ENCODE results near the gene RBM12. TPM values are rescaled to one million over a fixed set of nuclear protein-coding genes. Genes with fewer than 3 reads are reported as not detected.

Gene RBM12
- total and polyA plus RNA-seq, 11 donors = 7.4 to 61.7 (median 43.0) TPM

DNA sequence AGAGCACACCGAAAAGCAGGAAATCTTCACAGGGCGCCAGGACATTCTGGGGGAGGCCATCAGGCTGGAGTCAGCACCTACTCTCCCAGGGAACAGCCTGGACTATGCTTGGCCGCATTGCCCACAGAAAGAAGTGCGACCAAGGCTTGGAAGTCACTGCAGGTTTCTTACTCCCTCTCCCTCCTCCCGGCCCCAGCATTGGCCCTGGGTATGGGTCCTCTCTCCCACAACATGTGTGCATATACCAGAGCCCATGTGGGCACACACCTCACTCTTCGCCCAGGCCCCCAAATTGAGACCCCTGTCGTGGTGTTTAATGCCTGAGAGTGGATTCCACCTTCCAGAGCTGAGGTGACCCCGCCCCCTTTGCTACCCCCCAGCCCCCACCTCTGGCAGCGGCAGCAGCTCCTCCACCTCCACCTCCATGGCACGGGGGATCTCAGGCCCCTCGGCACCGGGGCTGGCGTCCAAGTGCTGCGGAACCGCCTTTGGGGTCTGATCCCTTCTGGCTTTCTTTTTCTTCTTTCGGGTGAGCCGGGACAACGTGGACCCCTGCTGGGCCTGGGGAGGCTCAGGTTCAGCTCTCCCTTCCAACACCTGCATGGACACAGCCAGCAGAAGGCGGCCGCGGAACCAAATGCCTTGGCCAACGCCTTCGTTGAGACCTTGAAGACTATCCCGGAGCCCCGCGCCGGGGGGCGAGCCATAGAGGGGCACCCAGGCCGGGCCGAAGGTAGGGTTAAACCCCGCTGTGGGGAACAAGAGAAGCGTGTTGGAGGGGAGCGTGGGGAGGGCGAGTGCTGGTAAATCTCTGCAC lies 64.3 kb downstream of the RBM12 start:
- no peak overlapping the region for H3K27ac ChIP-seq
- WGBS, 4 donors = 27 to 36% (median 34%) methylated on average over 21 to 34 of the region's 34 CpGs
- ATAC-seq (no peak), DNase-seq (no peak)
- no peak for TF ChIP-seq POLR2A (IDR thresholded peaks at IDR 0.05)
- TF ChIP-seq, protein P1, sequence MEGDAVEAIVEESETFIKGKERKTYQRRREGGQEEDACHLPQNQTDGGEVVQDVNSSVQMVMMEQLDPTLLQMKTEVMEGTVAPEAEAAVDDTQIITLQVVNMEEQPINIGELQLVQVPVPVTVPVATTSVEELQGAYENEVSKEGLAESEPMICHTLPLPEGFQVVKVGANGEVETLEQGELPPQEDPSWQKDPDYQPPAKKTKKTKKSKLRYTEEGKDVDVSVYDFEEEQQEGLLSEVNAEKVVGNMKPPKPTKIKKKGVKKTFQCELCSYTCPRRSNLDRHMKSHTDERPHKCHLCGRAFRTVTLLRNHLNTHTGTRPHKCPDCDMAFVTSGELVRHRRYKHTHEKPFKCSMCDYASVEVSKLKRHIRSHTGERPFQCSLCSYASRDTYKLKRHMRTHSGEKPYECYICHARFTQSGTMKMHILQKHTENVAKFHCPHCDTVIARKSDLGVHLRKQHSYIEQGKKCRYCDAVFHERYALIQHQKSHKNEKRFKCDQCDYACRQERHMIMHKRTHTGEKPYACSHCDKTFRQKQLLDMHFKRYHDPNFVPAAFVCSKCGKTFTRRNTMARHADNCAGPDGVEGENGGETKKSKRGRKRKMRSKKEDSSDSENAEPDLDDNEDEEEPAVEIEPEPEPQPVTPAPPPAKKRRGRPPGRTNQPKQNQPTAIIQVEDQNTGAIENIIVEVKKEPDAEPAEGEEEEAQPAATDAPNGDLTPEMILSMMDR (IDR thresholded peaks at IDR 0.05) = no peak
- H3K27me3 ChIP-seq = peaks cover 0 to 35% (median 13%) of the 10 kb centered on the region in 9 donors
- H3K4me1 ChIP-seq = peaks cover 3 to 19% (median 15%) of the 10 kb centered on the region in 12 donors
- intact Hi-C loops (cut with DNase I) = loop anchor here in 6 of 10 donors (5.0 to 10.0 kb wide), 4 partner anchors 62 to 287 kb away; partner anchors contain the start of genes CPNE1 (in 1 of the 6) and RBM12 (in 1 of the 6)
- no peaks in the 10 kb centered on the region for H3K36me3 ChIP-seq
- peak overlapping the region; percentile 21 to 63 (median 52) for H3K4me3 ChIP-seq
- no peaks in the 10 kb centered on the region for H3K9me3 ChIP-seq

DNA sequence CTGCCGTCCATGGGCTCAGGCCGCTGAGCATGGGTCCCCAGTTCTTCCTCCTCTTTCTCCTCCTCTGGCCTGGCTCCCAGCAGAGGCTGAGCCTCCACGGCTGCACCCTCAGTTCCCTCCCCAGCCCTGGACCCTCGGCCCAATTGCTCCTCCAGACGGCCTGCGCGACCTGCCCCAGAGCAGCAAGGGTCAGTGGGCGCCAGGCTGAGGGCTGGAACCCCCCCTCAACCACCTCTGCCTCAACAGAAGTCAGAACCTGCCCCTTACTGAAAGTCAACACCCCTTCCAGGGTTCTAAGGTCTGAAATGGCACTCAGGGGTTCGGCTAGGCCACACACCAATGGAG lies 65.0 kb downstream of the RBM12 start:
- Histone ChIP-seq H3K4me1 (peaks cover 3 to 19% (median 15%) of the 10 kb centered on the region in 12 donors), H3K27ac (no peak overlapping the region), H3K4me3 (no peak overlapping the region), H3K27me3 (peaks cover 0 to 35% (median 13%) of the 10 kb centered on the region in 9 donors), H3K36me3 (no peaks in the 10 kb centered on the region), H3K9me3 (no peaks in the 10 kb centered on the region)
- no peak for ATAC-seq
- DNase-seq = no peak
- WGBS, 4 donors = 88 to 94% (median 91%) methylated on average over 9 of the region's 9 CpGs
- intact Hi-C loops (cut with DNase I) = loop anchor here in 6 of 10 donors (5.0 to 10.0 kb wide), 4 partner anchors 63 to 288 kb away; partner anchors contain the start of genes CPNE1 (in 1 of the 6) and RBM12 (in 1 of the 6)
- TF ChIP-seq, protein P1 (IDR thresholded peaks at IDR 0.05) = no peak
- TF ChIP-seq POLR2A (IDR thresholded peaks at IDR 0.05) = no peak

Other genes with a start within 250 kb of the RBM12 start
- gene GDF5, start 226.7 kb downstream of the RBM12 start, total RNA-seq = 1 to 10 TPM in 1 of 9 donors, under 1 TPM in 2, not detected in 6; 0.12 to 1.1 (median 0.24) TPM
- under 1 TPM in 1 of 2 donors, not detected in 1; 0.14 TPM for gene GDF5, start 226.7 kb downstream of the RBM12 start, polyA plus RNA-seq
- 10 to 100 TPM; 11.6 to 21.4 (median 15.4) TPM for gene CEP250, start 209.3 kb downstream of the RBM12 start, total RNA-seq
- 10 to 100 TPM; 11.4 to 13.0 TPM for gene CEP250, start 209.3 kb downstream of the RBM12 start, polyA plus RNA-seq
- gene C20orf173, start 135.2 kb downstream of the RBM12 start, total RNA-seq = not detected
- gene C20orf173, start 135.2 kb downstream of the RBM12 start, polyA plus RNA-seq = not detected
- gene ERGIC3, start 122.8 kb downstream of the RBM12 start, total RNA-seq = 100 to 1,000 TPM in 5 of 9 donors, 10 to 100 TPM in 4; 83.9 to 152 (median 101) TPM
- 100 to 1,000 TPM in 1 of 2 donors, 10 to 100 TPM in 1; 69.8 to 120 TPM for gene ERGIC3, start 122.8 kb downstream of the RBM12 start, polyA plus RNA-seq
- gene SPAG4, start 49.1 kb downstream of the RBM12 start, total RNA-seq = 1 to 10 TPM; 1.1 to 6.8 (median 4.5) TPM
- gene SPAG4, start 49.1 kb downstream of the RBM12 start, polyA plus RNA-seq = 1 to 10 TPM; 4.3 to 6.9 TPM
- 10 to 100 TPM; 25.7 to 75.6 (median 56.1) TPM for gene CPNE1, start within 50 bp of the RBM12 start, total RNA-seq
- gene CPNE1, start within 50 bp of the RBM12 start, polyA plus RNA-seq = 10 to 100 TPM; 37.8 to 55.4 TPM
- gene NFS1, start 34.5 kb upstream of the RBM12 start, total RNA-seq = 10 to 100 TPM; 38.1 to 67.5 (median 58.3) TPM
- 10 to 100 TPM; 27.4 to 59.9 TPM for gene NFS1, start 34.5 kb upstream of the RBM12 start, polyA plus RNA-seq
- 100 to 1,000 TPM; 120 to 591 (median 174) TPM for gene ROMO1, start 34.5 kb upstream of the RBM12 start, total RNA-seq
- 100 to 1,000 TPM; 241 to 534 TPM for gene ROMO1, start 34.5 kb upstream of the RBM12 start, polyA plus RNA-seq
- gene RBM39, start 77.4 kb upstream of the RBM12 start, total RNA-seq = 100 to 1,000 TPM in 7 of 9 donors, 10 to 100 TPM in 2; 72.6 to 147 (median 112) TPM
- gene RBM39, start 77.4 kb upstream of the RBM12 start, polyA plus RNA-seq = 100 to 1,000 TPM in 1 of 2 donors, 10 to 100 TPM in 1; 90.4 to 165 TPM
- 10 to 100 TPM; 26.4 to 47.0 (median 36.5) TPM for gene PHF20, start 107.1 kb upstream of the RBM12 start, total RNA-seq
- gene PHF20, start 107.1 kb upstream of the RBM12 start, polyA plus RNA-seq = 10 to 100 TPM; 25.8 to 48.9 TPM

Data from heart left ventricle (tissue), 16 donors.